LHCN-M2 (cell line): ENCODE measurements around the gene PLD5. TPM values are rescaled to one million over a fixed set of nuclear protein-coding genes. Genes with fewer than 3 reads are reported as not detected.
"Not testable (repeated sequence)": the region's sequence is repeated elsewhere in the genome, so short reads cannot be mapped to it uniquely, and the experiment has no call there.

Experiments
- DNase-seq: peaks from one replicate; pipeline ENCODE4 v3.0.0-alpha.2; 2012; ENCODE audit warnings: low read depth
- total RNA-seq: library from RNA; depleted of rRNA; stranded (reverse); fragments of >200 nt; gene quantifications from 2 replicates; pipeline ENCODE4 v1.2.3, GENCODE V29; 2014

Gene PLD5
- total RNA-seq, 1 experiment from 2014 or later, result 0.11 TPM

DNA sequence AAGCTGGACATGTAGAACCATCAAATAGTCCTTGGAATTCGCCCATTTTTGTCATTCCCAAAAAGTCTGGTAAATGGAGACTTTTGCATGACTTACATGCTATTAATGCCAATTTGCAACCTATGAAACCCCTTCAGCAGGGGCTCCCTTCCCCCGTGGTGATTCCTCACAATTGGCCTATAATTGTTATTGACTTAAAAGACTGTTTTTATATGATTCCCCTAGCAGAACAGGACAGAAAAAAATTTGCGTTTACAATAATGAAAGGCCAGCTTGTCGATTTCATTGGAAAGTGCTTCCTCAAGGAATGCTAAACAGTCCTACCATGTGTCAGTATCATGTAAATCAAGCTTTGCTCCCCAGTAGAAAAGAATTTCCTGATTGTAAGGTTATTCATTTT is 311.5 kb downstream of the PLD5 start:
- not testable (repeated sequence) for DNase-seq

GRCh38 chr1:242212401-242212800 is 312.1 kb downstream of the PLD5 start:
- no peak for DNase-seq

GRCh38 chr1:242211254-242212022 is 313.1 kb downstream of the PLD5 start:
- no peak for DNase-seq

DNA sequence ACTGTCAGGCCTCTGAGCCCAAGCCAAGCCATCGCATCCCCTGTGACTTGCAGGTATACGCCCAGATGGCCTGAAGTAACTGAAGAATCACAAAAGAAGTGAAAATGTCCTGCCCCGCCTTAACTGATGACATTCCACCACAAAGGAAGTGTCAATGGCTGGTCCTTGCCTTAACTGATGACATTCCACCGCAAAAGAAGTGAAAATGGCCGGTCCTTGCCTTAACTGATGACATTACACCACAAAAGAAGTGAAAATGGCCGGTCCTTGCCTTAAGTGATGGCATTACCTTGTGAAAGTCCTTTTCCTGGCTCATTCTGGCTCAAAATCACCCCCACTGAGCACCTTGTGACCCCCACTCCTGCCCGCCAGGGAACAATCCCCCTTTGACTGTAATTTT is 314.2 kb downstream of the PLD5 start:
- DNase-seq, result not testable (repeated sequence)

- DNase-seq, result no peak
These were observed 315.4 kb downstream of the PLD5 start for GRCh38 chr1:242209063-242209462.

GRCh38 chr1:242208021-242208420 is 316.5 kb downstream of the PLD5 start:
- no peak for DNase-seq

DNA sequence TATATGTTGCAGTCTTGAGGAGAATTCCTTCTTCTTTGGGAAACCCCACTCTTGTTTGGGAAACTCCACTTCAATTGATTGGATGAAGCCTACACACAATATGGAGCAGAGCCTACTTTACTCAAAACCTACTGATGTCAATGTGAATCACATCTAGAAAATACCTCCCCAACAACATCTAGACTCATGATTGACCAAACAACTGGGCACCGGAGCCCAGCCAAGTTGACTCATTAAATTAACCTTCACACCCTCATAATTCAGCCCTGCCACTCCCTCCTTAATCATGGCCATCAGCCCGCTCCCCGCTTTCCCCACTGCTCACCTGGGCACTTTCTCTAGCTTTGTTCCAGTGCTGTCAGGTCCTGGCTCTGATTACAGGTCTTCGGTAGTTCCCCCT is 317.5 kb downstream of the PLD5 start:
- DNase-seq, result no peak

DNA sequence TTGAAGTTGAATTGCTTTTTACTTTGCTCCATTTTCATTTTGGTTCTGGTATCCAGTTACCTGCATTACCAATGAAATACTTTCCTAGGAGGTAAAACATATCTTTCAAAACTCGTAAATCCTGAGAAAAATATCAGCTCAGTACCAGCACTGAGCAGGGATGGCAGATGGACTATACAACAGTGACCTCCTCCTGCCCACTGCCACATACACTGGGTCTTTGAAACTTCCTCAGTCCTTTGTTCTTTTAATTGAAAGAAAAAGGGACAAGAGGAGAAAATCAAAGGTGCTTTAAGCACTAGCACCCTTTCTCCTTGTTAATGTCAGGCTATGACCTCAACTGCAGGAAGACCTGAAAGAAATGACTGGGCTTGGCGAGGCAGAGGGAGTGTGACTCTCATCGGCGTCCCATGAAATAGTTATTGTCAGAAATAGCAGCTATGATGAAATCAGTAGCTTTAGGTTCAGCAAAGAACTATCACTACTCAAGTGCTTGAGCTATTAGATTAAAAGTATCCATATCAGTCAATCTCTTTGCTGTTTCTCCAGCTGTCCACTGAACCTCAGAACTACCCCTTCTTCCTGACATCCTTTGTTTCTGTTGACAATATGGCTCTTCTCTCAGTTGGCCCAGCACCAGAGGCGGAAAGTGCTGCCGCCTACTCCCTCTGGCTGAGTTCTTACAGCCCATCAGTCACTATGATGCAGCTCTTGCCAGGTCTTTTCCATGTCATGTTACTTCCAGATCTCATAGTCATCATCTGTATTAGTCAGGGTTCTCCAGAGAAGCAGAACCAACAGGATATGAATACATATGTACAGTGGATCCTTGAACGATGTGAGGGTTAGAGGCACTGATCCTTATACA is 318.6 kb downstream of the PLD5 start:
- peak; percentile 53 for DNase-seq

GRCh38 chr1:242203262-242203661 is 321.2 kb downstream of the PLD5 start:
- no peak for DNase-seq

DNA sequence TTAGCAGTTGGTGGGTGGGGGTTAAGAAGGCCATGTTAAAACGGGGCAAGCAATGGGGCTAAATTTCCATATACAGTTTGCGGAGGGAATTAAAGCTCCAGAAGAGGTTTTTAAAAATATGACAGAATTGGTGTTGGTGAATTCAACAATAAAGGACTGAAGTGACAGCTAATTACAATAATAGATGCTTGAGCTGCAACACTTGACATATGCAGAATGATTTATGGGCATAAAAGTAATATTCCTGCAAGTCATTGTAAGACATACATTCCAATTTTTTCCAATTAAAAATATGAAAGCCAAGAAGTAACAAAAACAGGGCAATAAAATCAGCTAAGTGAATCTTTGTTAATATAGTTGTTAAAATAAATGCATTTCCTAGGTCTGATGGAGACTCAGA is 323.4 kb downstream of the PLD5 start:
- DNase-seq, result no peak

GRCh38 chr1:242199776-242200458 is 324.6 kb downstream of the PLD5 start:
- DNase-seq, result no peak

DNA sequence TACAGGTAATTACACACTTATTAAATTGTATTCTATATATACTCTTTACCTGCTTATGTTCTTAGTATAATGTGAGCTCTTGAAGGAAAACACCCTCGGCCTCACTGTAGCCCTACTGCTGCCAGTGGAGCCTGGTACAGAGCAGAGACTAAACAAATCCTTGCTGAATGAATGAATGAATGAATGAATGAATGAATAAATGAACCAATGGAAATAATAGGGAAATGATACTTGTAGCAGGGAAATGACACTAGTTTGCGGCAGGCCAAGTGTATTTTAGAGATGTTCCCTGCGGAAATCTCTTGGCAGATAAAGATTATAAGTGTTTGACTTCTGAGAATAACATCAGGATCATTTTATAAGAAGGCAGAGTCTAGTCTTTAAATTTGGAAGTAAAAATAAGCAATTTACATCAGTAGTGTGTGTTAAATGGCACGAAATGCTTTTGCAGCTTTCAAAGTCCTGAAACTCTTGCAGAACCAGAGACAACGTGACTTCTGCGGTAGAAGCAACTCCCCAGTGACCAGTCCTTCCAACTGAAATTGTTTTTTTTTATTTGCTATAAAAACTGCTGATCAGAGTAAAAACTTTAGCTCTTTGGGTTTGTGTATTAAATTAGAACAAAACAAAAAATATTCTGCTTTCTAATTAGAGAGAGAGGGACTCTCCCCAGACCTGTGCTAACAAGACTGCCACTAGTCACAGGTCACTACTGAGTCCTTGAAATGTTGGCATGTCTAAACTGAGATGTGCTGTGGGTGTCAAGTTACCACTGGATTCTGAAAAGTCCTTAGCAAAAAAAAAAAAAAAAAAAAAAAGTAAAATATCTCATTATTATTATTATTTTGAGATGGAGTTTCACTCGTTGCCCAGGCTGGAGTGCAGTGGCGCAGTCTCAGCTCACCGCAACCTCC is 326.3 kb downstream of the PLD5 start:
- DNase-seq, result no peak

DNA sequence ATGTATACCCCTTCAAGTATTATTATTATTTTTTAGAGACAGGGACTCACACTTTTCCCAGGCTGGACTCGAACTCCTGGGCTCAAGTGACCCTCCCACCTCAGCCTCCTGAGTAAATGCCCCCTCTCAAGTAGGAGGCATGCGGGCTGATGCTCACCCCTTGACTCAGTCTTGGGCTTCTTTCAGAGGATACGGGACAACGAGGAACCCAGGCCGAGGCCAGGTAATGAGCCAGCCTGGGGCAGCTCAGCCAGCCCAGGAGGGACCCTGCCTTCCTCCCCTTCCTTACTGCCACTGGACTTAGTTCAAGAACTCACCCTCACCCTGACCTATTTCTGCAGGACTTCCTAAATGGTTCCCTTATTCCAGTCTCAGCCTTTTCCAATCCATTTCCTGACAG is 327.6 kb downstream of the PLD5 start:
- no peak for DNase-seq

GRCh38 chr1:242196101-242196500 is 328.4 kb downstream of the PLD5 start:
- DNase-seq, result no peak

DNA sequence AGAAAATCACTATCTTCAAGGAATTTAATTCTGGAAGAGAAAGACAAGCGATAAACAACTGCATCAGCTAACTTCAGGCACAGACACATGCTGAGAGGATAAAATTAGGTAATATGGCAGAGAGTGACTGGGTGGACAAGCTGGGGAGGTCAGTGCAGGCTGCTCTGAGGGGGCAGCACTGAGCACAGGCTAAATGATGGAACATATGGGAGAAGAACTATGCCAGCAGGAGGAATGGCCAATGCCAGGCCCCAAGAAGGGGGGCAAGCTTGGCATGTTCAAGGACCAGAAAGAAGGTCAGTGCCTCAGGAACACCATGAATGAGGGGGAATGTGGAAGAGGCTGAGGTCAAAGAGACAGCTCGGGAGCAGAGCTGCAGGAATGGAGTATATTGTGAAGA is 334.9 kb downstream of the PLD5 start:
- no peak for DNase-seq

- DNase-seq, result no peak
These were observed 336.7 kb downstream of the PLD5 start for GRCh38 chr1:242187816-242188215.

- DNase-seq, result no peak
These were observed 337.3 kb downstream of the PLD5 start for GRCh38 chr1:242187171-242187570.

GRCh38 chr1:242185731-242186130 is 338.8 kb downstream of the PLD5 start:
- peak; percentile 28 for DNase-seq

DNA sequence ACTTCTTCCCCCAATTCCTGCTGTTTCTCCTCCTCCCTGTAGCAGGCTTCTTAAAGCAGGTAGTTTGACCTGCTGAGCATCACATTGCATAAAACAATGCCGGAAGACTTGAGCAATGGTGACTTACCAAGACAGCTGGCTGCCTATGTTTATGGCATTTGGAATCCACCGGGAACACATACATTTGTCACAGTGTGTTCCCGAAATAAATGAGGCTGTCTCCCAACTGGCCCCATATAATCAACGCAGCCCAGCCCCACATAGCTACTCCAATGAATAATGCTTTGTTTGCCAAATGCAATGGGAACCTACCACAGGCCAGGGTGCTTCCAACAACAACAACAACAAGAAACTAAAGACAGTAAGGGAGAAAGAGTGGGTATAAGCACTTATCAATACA is 339.5 kb downstream of the PLD5 start:
- DNase-seq, result no peak

- DNase-seq, result not testable (repeated sequence)
These were observed 344.7 kb downstream of the PLD5 start for GRCh38 chr1:242179767-242180166.
